GM12872 (cell line): Measurements from ENCODE around the gene CENATAC.

Experiments used
- TF ChIP-seq, protein P1 (sequence below): IDR thresholded peaks from 3 replicates; pipeline ENCODE4 v1.5.1; 2011; ENCODE audit warnings: low read depth, mild to moderate bottlenecking, low read length, moderate library complexity; ENCODE audit not compliant: insufficient read depth

Gene CENATAC, protein sequence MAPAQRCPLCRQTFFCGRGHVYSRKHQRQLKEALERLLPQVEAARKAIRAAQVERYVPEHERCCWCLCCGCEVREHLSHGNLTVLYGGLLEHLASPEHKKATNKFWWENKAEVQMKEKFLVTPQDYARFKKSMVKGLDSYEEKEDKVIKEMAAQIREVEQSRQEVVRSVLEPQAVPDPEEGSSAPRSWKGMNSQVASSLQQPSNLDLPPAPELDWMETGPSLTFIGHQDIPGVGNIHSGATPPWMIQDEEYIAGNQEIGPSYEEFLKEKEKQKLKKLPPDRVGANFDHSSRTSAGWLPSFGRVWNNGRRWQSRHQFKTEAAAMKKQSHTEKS

DNA sequence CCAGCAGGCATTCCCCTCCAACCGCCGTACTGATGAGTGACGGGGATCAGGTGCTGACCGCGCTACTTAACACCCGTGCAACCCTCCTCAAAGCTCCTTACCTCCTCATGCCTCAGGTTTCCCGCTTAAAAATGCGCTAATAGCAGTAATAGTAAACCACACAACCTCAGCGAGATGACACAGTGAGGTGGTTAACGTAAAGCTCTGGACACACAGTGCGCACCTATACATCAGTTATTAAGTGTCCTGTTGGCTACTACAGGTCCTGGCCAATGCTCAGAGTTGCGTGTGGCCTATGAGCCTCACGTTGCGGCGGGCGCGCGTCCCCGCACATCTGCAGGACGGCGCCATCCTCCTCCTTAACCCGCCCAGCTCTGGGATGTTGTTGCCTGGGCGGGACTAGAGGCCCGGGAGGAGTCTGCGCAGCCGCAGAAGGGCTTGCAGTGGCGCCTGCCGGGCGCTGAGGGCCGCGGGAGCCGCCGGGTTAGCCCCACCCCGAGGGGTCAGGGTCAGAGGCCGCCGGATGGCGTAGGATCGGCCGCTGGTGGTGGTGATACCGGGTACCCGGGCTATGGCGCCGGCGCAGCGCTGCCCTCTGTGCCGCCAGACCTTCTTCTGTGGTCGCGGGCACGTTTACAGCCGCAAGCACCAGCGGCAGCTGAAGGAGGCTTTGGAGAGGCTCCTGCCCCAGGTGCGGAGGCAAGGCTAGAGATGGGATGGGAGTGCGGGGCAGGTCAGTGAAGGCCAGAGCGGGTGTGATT, at the start of gene CENATAC:
TSS of gene CENATAC (plus strand) at position 512 of the 761 bp plus-strand sequence. CDS start at position 572, 60 bp downstream.
- TF ChIP-seq, protein P1, sequence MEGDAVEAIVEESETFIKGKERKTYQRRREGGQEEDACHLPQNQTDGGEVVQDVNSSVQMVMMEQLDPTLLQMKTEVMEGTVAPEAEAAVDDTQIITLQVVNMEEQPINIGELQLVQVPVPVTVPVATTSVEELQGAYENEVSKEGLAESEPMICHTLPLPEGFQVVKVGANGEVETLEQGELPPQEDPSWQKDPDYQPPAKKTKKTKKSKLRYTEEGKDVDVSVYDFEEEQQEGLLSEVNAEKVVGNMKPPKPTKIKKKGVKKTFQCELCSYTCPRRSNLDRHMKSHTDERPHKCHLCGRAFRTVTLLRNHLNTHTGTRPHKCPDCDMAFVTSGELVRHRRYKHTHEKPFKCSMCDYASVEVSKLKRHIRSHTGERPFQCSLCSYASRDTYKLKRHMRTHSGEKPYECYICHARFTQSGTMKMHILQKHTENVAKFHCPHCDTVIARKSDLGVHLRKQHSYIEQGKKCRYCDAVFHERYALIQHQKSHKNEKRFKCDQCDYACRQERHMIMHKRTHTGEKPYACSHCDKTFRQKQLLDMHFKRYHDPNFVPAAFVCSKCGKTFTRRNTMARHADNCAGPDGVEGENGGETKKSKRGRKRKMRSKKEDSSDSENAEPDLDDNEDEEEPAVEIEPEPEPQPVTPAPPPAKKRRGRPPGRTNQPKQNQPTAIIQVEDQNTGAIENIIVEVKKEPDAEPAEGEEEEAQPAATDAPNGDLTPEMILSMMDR = no peak

DNA sequence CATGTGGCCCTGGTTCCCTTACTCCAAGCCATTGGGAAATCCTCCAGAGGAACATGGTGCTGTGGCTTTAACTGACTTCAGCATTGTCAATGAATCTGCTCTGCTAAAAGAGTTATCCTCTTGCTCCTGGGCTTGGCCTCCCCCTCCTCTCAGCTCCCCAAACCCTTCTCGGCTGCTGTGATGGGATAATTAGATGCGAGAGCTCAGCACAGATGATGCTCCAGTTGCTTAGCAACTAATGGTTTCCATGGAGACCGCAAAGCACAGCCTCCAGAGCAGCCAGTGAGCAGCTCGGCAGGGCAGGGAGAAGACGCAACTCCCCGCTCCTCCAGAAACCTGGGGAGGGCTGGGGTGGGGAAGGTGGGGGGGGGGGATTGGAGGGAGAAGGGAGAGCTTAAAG, 44.7 kb upstream of the CENATAC start:
- TF ChIP-seq, protein P1 = no peak

DNA sequence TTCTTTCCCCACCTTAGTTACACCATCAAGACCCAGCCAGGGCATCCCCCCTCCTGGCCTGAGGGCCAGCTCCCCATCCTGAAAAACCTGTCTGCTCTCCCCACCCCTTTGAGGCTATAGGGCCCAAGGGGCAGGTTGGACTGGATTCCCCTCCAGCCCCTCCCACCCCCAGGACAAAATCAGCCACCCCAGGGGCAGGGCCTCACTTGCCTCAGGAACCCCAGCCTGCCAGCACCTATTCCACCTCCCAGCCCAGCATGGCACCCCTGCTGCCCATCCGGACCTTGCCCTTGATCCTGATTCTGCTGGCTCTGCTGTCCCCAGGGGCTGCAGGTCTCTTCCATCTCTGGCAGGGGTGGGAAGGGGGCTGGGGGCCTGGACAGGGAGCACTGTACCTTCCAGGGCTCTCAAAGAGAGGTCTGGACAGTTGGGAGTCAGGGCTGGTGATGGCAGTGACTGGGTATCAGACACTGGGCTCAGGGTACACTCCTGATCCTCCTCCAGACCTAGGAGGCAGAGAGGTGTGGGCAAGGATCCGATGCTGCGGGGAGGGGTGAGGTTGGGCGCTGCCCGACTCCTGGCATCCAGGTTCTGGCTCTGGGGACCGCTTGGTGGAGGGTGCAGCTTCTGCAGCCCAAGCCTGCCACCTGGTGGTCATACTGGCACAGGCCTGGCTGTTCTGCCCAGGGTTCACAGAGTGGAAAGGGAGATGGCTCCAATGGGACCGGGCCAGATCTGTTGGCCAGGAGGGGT, 41.7 kb upstream of the CENATAC start, which contains the start of gene UPK2:
TSS of gene UPK2 (plus strand) at position 205 of the 753 bp plus-strand sequence. CDS start at position 258, 53 bp downstream.
- TF ChIP-seq, protein P1 = peak; percentile 98

DNA sequence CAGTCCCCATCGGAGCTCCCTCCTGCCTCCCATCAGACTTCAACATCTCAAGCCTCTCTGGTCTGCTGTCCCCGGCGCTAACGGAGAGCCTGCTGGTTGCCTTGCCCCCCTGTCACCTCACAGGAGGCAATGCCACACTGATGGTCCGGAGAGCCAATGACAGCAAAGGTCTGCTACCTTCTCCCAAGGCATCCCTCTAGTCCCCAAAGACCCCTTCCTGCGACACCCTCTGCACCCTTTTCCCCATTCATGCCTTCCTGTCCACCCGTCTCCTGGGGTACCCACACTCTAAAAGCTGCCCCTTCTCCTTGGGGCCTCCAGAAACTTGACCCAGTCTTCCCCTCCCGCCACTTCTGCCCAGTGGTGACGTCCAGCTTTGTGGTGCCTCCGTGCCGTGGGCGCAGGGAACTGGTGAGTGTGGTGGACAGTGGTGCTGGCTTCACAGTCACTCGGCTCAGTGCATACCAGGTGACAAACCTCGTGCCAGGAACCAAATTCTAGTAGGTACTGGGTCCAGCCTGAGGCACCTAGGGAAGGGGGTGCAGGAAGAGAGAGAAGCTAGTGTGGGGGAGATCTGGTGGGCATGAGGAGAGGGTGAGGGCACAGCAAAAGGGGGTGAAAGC, 41.0 kb upstream of the CENATAC start:
- TF ChIP-seq, protein P1 = no peak

DNA sequence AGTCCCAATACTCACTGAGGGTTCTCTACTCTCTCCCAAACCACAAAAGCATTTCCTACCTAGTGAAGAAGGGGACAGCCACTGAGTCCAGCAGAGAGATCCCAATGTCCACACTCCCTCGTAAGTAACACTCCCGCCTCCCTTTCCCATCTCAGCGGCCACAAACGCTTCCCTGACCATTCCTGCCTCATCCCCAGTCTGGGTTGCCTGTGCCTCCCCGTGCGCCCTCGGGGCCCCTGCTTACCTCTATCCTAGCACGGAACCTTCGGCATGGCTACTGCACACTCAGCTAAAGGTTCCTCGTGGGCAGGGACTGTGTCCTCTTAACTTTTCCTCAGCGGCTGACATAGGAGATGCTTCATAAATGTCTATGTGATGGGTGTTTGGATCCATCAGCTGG, 40.4 kb upstream of the CENATAC start:
- TF ChIP-seq, protein P1 = no peak

DNA sequence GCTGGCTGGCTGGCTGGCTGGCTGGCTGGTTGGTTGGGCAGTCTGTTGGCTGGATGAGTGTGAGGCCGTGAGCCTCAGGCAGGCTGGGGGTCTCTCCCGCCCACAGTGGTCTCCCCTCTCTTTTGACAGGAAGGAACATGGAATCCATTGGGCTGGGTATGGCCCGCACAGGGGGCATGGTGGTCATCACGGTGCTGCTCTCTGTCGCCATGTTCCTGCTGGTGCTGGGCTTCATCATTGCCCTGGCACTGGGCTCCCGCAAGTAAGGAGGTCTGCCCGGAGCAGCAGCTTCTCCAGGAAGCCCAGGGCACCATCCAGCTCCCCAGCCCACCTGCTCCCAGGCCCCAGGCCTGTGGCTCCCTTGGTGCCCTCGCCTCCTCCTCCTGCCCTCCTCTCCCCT, 40.0 kb upstream of the CENATAC start:
- TF ChIP-seq, protein P1 = no peak

DNA sequence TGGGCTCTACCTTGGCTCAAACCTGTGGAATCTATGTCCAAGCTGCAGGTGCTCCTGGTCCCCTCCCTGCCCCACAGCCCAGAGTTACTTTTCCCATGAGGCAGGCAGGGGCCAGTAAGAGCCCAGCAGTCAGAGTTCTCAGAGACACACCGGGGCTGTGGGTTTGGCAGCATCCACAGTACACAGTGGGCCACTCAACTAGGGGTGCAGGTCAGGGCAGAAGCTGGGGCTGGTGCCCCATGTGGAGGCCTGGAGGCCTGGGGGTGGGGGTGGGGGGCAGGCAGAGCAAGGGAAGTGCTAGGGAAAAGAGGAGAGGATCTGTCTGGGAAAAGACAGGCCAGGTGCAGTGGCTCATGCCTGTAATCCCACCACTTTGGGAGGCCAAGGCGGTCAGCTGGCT, 39.4 kb upstream of the CENATAC start:
- TF ChIP-seq, protein P1 = no peak
